GM21825 (cell line): ENCODE results near the gene ATP6V0D1.

Experiments used
- ATAC-seq: cut with Tn5 transposase; IDR thresholded peaks from one replicate; pipeline ENCODE4 v1.9.1; 2021; ENCODE audit warnings: mild to moderate bottlenecking, moderate library complexity; ENCODE audit not compliant: unreplicated experiment

The ATP6V0D1 gene

DNA sequence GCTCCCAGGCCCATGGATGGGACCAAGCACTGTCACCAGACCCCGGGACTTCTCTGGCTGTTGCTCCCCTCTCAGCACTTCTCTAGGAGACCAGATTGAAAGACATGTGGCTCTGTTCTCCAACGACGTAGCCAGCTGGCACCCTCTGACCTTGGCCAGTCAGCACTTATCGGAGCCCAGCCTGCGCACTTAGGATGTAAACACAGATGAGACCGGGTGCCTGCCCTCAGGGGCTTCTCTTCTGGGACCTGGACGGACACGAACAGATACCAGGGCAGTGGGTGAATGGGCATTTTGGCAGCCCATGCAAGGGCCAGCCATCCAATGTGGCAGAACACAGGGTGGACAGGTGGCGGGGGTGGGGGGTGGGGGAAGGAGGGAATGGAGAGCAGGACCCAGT is 71.3 kb downstream of the ATP6V0D1 start:
- ATAC-seq: no peak

DNA sequence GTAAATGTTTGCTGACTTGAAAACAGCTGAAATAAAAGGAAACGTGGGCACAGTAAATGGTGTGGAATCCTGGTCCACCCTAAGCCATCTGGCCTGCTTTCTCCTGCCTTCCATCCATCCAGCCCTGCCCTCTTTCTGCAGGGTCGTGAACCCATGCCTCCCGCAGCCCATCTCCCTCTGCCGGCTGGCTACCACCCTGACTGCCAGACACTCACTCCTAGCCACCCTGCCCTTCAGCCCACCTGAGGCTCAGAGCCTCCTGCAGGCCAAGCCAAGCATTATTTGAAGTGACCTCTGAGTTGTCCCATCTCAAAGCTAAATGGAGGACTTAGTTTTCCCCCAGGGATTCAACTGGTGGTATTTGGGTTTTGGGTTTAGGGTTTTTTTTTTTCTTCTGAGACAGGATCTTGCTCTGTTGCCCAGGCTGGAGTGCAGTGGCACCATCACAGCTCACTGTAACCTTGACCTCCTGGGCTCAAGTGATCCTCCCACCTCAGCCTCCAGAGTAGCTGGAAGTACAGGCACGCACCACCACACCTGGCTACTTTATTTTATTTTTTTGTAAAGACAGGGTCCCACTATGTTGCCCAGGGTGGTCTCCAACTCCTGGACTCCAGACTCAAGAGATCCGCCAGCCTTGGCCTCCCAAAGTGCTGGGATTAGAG is 73.0 kb downstream of the ATP6V0D1 start:
- no peak for ATAC-seq

DNA sequence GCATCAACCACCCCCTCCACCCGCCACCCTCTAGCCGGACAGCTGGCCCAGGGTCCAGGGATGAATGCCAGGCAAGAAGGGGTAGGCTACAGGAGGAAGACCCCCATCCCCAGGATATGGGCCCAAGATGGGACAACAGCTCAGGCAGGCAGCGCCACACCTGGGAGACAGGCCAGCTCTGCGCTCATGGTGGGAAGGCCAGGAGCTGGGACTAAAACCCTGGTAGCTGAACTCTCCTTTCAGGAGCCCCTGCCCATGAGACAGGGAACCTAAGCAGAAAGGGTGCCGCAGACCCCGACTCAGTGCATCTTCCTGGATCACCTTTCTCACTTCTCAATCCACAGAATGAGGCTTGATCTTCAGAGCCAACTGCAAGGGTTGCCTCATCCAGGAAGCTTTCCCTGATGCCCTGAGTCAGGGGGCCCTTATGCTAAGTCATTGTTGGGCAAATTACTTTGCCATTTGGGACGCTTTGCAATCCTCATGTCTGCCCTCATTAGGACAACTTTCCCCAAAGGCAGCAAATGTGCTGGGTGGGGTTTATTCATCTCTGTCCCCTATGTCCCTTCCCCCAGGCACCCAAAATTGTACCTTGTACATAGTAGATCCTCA is 73.7 kb downstream of the ATP6V0D1 start:
- ATAC-seq: no peak

DNA sequence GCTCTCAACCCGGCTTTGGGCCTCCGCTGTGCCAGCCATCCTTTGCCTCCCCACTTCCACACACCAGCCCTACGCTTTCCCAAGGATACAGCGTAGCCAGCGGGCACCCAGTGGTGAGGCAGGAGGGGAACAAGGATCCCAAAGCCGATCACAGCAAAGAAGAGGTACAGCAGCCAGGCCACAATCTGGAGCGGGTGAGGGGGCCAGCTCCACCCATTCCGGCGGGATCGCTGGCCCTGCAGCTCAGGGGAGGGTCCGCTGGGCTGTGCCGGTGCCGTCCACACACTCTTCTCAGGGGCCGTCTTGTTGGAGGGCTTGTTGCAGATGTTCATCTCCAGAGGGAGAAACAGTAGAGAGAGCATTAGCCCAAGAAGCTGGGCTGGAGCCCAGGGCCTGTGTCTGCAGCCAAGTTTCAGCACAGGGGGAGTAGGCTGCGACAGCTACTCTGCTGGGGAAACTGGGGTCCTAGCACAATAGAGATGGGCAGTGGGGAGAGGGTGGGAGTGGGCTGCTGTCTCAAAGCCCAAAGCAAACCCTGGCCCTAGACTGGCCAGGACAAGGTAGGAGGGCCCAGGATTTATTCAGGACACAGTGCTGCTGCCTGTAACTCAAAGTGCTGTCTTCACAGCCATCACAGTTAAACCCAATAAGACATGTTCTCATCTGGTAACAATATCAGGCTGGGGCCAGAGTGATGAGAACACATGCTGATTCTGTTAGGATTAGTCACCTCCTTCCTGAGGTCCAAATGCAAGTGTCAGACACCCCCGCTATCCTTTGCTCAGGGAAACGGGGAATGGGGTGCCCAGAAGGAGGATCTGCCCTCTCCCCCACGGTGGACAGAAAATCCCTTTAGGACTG is 74.6 kb downstream of the ATP6V0D1 start:
- no peak for ATAC-seq

DNA sequence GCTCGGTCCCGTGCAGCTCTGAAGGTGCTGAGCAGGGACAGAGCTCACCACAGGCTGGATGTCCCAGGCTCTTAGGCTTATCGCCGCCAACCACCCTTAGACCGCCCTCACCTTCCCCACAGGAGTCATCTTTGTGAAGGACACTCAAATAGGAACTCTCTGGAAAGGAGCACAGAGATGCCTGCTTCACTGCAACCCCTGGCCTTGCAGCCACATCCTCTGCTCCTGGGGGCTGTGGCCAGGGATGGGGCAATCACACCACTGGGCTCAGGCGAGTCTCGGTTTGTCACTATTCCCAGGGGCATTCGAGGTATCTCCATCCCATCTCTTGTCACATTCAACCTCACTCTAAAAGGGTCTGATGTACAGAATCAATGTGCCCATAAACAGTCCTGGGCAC is 75.6 kb downstream of the ATP6V0D1 start:
- no peak for ATAC-seq

DNA sequence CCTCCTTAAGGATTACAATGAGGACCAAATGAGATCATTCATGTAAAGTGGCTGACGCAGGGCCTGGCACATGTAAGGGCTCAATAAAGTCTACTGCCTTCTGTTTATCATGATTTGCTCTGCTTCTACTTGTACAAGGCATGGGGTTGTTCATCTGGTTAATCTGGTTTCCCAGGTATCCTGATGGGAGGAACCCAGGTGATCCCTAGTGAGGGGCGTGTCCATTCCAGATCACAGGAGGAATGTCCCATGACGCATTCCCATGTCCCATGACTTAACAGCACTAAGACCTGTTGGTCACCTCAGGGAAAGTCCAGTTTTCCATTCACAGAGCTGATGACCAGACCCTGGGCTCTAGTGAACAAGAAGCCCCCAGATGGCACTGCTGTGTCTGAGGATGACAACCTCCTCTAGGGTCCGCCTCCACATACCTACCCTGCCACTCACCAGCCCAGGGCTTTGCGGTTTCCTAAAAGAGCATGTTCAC is 76.2 kb downstream of the ATP6V0D1 start:
- ATAC-seq: no peak

DNA sequence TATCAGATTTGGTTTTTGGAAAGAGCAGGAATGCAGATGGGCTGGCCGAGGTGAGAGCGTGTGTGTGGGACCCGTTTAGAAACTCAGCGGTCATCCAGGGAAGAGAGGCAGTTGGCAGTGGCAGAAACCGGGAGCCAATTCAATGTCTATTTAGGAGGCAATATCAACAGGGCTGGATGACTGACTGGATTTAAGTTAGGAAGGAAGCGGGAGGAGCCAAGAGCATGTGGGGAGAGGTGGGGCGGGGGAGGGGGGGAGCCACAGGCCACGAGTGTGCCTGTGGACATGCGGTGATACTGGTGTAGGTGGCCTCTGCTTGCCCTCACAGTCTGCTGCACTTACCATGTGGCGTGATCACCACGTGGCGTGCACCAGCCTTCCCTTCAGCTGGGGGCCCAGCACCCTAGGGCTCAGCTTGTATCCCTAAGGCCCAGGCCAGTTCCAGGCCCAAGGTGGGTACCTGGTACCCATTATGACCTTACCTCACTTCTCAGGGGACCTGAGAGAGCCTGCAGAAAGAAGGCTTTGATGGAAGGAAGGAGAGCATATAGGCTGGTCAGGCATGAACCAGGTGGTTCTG is 76.9 kb downstream of the ATP6V0D1 start:
- ATAC-seq: no peak

DNA sequence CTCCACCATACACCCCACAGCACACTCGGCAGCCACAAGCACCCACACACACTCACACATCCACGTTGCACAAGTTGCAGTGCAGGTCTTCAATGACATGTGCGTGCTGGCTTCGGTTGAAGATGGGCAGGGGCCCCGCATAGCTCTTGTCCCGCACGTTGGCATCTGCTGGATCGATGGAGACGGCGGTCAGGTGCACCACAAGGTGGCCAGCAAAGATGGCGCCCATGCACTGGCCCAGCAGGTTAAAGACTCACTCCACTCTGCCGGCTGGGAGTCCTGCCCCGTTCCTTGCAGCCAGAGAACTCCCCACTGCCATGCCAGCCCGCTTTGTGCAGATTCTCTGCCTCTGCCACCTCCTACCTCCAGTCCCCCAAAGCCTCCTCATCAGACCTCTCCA is 80.1 kb downstream of the ATP6V0D1 start:
- ATAC-seq: no peak

DNA sequence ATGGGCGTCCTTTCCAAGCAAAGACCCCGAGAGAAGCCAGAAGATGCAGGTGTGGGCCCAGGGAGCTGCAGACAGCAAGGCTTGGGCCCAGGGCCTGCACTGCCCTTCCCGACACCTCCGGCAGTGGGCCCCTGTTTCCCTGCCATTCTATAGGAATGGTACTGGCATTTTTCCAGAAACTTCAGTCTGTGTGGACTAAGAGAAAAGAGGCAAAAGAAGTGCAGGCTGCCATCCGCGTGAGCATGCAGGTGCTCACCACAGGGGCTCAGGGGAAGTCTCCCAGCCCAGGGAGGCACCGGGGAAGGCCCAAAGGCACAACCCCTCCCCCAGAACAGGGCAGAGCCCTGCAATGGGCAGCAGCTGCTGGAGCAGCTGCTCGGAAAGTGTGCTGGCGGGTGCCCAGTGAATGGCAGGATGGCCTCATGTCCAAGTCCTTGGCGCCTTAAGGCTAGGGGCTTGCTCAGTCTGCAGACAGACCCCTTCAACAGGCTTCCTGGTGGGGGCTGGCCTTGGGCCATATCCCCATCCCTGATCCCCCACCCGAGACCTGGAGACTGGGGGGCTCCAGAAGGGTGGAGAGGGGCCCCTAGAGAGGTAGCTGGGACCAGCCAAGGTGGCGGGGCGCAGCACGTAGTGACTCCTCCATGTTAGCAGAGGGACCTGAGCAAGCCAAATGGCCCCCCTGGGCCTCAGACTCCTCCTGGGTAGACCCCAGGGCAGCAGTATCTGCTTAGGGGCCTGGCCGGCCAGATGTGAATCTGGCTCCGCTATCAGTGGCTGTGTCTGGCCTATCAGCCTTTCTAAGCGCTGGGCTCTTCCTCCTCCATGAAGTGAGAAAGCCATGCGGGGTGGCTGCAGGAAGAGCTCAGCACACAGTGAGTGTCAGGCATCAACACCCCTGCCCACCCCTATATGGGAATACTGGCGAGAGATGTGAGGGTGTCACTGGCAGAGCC is 80.9 kb downstream of the ATP6V0D1 start:
- ATAC-seq: no peak

DNA sequence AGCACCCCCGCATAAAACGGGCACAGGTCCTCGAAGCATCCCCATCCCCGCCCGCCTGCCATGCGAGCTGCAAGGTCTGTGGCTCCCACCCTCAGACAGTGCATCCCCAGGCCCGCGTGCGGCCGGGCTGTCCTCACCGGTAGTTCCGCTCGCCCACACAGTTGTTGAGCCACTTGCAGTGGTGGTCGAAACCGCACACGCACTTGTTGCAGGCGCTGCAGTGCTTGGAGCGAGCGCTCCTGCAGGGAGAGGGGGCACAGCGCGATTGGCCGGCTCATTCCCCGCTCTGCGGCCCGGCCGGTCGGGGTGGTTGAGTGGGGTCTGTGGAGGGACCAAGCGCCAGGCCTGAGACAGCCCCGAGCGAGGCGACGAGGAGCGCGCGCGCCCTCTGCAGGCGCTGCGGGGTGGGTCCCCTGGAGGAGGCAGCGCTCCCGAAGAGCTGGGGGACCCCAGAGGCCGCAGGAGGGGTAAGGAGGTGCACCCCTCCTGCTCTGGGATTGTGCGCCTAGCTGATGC is 81.7 kb downstream of the ATP6V0D1 start:
- no peak for ATAC-seq

DNA sequence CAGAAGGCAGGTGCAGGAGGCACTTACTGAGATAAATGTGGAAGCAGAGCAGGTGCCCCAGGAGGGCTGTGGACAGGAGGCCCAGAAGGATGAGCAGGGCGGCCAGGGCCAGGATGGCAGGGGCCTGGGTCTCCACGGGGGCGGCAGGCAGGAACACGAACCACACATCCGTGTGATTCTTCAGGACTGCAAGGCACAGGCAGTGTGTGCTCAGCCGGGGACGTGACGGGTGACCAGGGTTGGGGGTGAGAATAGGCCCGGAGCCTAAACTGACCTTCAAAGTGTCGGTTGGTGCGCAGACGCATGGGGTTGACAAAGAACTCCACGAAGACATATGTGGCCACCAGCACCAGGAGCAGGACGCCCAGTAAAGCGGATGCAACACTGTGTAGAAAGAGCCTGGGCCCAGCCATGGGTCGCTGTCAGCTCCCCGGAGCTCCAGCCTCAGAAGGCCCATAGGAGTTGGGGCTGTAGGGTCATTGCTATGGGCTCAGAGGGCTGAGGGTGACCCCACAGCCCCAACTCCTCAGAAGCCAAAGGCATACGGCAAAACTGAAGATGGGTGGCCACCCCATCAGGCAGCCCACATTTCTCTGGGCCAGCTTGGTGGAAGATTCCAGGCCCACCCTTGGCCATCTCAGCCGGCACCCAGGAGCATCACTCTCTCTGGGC is 82.3 kb downstream of the ATP6V0D1 start:
- ATAC-seq: no peak

DNA sequence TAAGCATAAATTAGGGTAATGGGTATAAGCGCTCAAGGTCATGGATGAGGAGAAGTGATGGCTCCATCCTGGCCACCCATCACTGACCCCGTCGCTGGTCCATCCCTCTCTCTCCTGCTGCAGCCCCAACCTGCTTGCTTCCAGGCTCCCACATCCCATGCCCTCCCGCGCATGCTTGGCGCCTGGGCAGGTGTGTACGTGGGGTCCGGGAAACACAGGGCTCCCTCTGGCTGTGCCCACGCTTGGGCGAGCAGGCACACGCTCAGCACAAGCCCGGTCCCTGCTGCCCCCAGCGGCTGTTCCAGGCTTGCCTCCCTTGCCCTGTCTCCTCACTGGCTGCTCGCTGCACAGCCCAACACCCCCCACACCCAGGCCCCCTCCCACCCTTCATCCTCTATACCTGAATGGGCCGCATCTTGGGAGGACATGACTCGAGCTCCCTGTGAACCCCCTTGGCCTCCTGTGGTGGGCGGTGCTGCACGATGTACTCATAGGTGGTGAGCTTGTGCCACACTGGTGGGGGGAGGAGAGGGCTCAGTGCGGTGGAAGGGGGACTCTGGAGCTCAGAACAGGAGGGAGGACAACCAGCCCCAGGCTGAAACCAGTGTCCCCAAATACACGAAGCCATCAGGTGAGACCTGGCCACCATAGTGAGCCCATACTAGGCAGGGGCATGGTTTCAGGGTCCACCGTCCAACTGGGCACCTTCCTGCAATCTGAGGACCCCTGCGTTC is 83.0 kb downstream of the ATP6V0D1 start:
- ATAC-seq: no peak

DNA sequence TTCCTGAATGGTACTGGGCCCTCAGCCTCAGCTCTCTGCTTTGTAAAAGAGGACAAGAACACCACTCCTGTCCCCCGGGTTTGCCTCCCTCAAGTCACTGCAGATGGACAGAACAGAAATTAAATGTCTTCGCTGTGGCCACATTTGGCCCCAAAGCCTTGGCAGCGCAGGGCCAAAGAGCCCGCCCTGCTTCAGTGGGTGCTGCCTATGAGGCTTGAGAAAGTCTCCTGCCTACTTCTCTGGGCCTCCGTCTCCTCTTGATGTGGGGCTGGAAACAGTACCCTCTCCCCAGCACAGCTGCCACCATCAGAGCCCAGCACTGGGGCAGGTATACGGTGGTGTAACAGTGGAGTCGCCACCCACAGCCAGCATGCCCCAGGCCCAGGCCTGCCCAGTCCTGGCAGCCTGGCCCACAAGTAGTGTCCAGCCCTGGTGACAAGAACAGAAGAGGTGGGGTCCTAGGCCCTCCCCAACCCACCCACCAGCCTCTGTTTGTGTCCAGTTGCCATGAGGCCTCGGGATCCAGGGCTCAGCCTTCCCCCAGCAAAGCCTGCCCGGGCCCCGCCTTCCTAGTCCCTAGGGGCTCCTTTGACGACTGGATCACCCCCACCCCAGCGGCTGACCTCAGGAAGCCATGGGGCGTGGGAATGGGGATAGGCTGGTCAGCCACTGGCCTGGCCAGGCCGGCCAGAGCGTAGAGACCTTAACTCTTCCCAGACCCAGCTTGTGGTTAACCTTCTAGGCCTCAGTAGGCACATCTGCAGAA is 83.7 kb downstream of the ATP6V0D1 start:
- ATAC-seq: no peak

DNA sequence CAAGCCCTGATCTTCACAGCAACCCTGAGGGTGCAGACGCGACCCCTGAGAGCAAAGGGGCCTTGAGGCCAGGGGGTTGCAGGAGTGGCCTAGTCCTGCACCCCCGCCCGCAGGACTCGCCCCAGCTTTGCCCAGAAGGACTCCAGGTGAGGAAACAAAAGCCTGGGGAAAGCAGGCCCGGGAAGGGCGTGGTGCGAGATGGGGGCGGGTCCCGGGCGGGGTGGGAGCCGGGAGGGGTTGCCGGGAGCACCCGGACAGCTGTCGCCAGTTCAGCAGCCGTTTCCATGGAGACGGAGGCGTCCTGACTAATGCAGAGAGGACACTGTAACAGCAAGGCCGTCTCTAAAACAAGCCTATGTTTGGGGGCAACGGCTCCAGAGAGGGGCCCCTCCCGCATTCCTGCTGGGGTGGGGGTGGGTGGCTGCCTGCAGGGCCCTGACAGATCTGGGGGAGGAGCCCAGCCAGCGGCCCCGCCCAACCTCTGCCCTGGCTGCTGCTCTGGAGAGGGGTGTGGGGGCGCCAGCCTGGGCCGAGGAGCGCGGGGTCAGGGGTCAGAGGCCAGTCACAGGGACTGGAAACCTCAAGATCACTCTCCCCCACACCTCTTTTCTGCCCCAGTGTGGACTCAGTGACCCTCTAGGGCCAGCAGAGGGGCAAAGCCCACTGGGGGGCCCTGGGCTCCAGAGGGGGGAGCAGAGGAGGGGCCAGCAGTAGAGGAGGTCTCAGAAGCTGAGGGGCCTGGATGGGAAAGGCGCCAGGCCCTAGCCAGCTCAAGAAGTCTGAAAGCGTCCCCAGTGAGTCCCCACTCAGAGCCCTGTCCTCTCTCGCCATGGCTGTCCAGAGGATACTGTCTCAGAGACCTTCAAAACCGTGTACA is 84.6 kb downstream of the ATP6V0D1 start:
- ATAC-seq: no peak

DNA sequence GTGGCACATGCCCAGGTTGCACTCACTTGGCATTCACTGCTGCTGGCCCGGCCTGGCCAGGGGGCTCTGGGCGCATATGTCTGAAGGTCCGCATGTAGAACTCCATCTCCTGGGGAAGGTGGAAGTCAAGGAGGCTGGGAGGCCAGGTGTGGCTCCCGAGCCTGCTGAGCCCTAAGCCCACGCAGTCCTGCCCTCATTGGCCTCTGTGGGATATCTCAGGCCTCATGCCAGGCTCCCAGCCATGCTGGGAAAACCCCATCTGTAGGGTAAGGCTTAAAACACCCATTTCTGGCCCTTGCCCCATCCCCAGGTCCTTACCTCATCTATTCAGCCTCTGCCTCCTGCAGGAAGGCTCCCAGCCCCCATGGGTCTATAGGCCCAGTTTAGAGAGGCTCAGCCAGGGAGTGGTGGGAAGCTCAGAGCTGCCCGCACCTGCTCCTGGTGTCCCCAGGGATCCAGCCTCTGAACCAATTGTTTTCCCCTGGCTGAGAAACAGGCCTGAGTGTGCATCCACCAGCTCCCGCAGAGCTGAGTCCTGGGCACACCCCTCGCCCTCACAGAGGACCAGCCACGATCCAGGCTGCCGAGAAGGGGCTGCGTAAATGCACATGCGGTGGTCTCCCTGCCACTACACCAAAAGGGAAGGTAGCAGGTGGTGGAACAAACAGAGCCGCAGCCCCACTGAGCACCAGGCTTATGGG is 85.3 kb downstream of the ATP6V0D1 start:
- no peak for ATAC-seq

DNA sequence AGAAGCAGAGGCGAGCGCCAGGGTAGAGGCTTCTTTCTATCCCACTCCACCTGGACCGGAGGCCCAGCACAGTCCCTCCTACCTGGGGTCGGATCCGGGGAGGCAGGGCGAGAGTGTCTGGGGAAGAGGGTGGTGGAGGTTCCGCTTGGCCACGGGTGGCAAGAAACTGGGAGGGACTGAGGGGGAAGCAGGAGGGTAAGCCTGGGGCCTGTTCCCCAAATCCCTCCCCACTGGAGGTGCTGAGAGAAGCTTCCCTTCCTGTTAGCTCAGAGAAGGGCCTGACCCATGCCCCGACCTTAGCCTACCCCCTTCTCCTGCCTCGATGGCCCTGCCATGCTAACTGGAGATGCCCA is 85.9 kb downstream of the ATP6V0D1 start:
- no peak for ATAC-seq
